Stomach (tissue), 4 donors: ENCODE results near the gene RNASEH2C.

Experiments
- CTCF ChIP-seq, 7 experiments: fragments of 450-650 bp in 4 of 7; fragments of 200-600 bp in 3 of 7; sonication (generic) in 3 of 7; IDR thresholded peaks; one replicate each; pipeline ENCODE4 v1.5.1; 2016 to 2019; ENCODE audit warnings: antibody characterized with exemption in 7 of 7, control low read depth in 2 of 7, mild to moderate bottlenecking in 1 of 7
- POLR2A ChIP-seq, 4 donors: fragments of 450-650 bp; IDR thresholded peaks; one replicate each; pipeline ENCODE4 v1.6.1; 2016; ENCODE audit warnings: antibody characterized with exemption in 4 of 4, control low read depth in 2 of 4, mild to moderate bottlenecking in 1 of 4, moderate library complexity in 1 of 4
- POLR2AphosphoS5 ChIP-seq, 3 donors: sonication (generic); formaldehyde crosslinking; IDR thresholded peaks; one replicate each; pipeline ENCODE4 v1.6.1; 2016; ENCODE audit warnings: antibody characterized with exemption in 3 of 3

- no peak for TF ChIP-seq POLR2A (IDR thresholded peaks at IDR 0.05)
- no peak for TF ChIP-seq CTCF (IDR thresholded peaks at IDR 0.05)
- TF ChIP-seq POLR2AphosphoS5 (IDR thresholded peaks at IDR 0.05): no peak
These were observed 7.2 kb downstream of the RNASEH2C start for GRCh38 chr11:65713212-65713969.
